Measurements from ENCODE around the gene DDX5.

Gene DDX5

GRCh38 chr17:64491034-64491860 lies 14.8 kb downstream of the DDX5 start:
- TF ChIP-seq CTCF (IDR thresholded peaks at IDR 0.05; ENCODE audit: extremely low read depth, insufficient read depth, missing control alignments): peak; percentile 71
- in situ Hi-C loops (cut with MboI; ENCODE audit: low pct_unique_long_range_greater_than_20kb, low sequenced_read_pairs, unreplicated experiment): no loop called here
- no peak for DNase-seq (ENCODE audit: low spot score)

- DNase-seq (ENCODE audit: low spot score): no peak
- in situ Hi-C loops (cut with MboI; ENCODE audit: low pct_unique_long_range_greater_than_20kb, low sequenced_read_pairs, unreplicated experiment): loop anchor here (5.0 kb wide), 1 partner anchor 66 kb away; no protein-coding TSS in a partner anchor
- TF ChIP-seq CTCF (IDR thresholded peaks at IDR 0.05; ENCODE audit: extremely low read depth, insufficient read depth, missing control alignments): no peak
Observed at GRCh38 chr17:64488301-64488700, 17.8 kb downstream of the DDX5 start.

- no peak for TF ChIP-seq CTCF (IDR thresholded peaks at IDR 0.05; ENCODE audit: extremely low read depth, insufficient read depth, missing control alignments)
- in situ Hi-C loops (cut with MboI; ENCODE audit: low pct_unique_long_range_greater_than_20kb, low sequenced_read_pairs, unreplicated experiment): no loop called here
- no peak for DNase-seq (ENCODE audit: low spot score)
Observed at GRCh38 chr17:64484380-64484779, 21.7 kb downstream of the DDX5 start.

GRCh38 chr17:64480951-64481350 lies 25.1 kb downstream of the DDX5 start:
- TF ChIP-seq CTCF (IDR thresholded peaks at IDR 0.05; ENCODE audit: extremely low read depth, insufficient read depth, missing control alignments): no peak
- no peak for DNase-seq (ENCODE audit: low spot score)
- in situ Hi-C loops (cut with MboI; ENCODE audit: low pct_unique_long_range_greater_than_20kb, low sequenced_read_pairs, unreplicated experiment): no loop called here

- no peak for TF ChIP-seq CTCF (IDR thresholded peaks at IDR 0.05; ENCODE audit: extremely low read depth, insufficient read depth, missing control alignments)
- DNase-seq (ENCODE audit: low spot score): no peak
- in situ Hi-C loops (cut with MboI; ENCODE audit: low pct_unique_long_range_greater_than_20kb, low sequenced_read_pairs, unreplicated experiment): no loop called here
Observed at GRCh38 chr17:64477849-64478248, 28.2 kb downstream of the DDX5 start.

GRCh38 chr17:64472564-64472963 lies 33.5 kb downstream of the DDX5 start:
- no peak for TF ChIP-seq CTCF (IDR thresholded peaks at IDR 0.05; ENCODE audit: extremely low read depth, insufficient read depth, missing control alignments)
- in situ Hi-C loops (cut with MboI; ENCODE audit: low pct_unique_long_range_greater_than_20kb, low sequenced_read_pairs, unreplicated experiment): no loop called here
- DNase-seq (ENCODE audit: low spot score): no peak
